HCT116 (cell line): ENCODE data around the gene NPEPL1. TPM values are rescaled to one million over a fixed set of nuclear protein-coding genes. Genes with fewer than 3 reads are reported as not detected.

Source experiments
- ATAC-seq: fragments of 200-7000 bp; cut with Tn5 transposase; 2 replicates; pipeline ENCODE4 v1.9.1; 2020; ENCODE audit warnings: mild to moderate bottlenecking, moderate library complexity
- BruUV-seq: library from RNA; stranded (reverse); fragments of 400-500 nt; replicated peaks from 2 replicates; lab custom pipeline; 2021; lab: Mats Ljungman, UMichigan
- CTCF ChIA-PET: fragments of 300-600 bp; sonication (Branson Sonifier 250); formaldehyde crosslinking; loops from one replicate; lab custom pipeline; 2021; ENCODE audit warnings: antibody characterized with exemption; lab: Charles Lee
- POLR2A ChIA-PET: fragments of 300-600, 350-600 bp; sonication (Branson Sonifier 250); formaldehyde crosslinking; loops from one replicate; lab custom pipeline; 2021; ENCODE audit warnings: antibody characterized with exemption; lab: Charles Lee
- RAD21 ChIA-PET, 2 experiments: fragments of 300-600 bp; sonication (Branson Sonifier 250); formaldehyde crosslinking; loops; one replicate each; lab custom pipeline; 2023; ENCODE audit warnings: low total read pairs in 2 of 2; ENCODE audit not compliant: uncharacterized antibody in 2 of 2, unreplicated experiment in 2 of 2, low non-redundant PET in 1 of 2; lab: Charles Lee
- DNase-seq: peaks from one replicate; pipeline ENCODE4 v3.0.0-alpha.2; 2010; ENCODE audit warnings: low read depth, low spot score
- H2AFZ ChIP-seq: fragments of 200-600 bp; shearing (Covaris generic), sonication (generic); 2 replicates; pipeline ENCODE4 v1.6.1; 2017; ENCODE audit warnings: low read depth, mixed run types, mixed read lengths, antibody characterized with exemption, low read length; ENCODE audit not compliant: poor library complexity, severe bottlenecking
- H3K27ac ChIP-seq: 2 replicates; pipeline ENCODE4 v1.5.1; 2012; ENCODE audit warnings: low read depth, low read length
- H3K27me3 ChIP-seq: fragments of 200-600 bp; sonication (generic); 2 replicates; pipeline ENCODE4 v1.6.1; 2016; ENCODE audit warnings: mixed run types, low read length, mixed read lengths; ENCODE audit not compliant: insufficient read depth
- H3K36me3 ChIP-seq, 2 experiments: fragments of 200-500 bp in 1 of 2; fragments of 200-600 bp in 1 of 2; sonication (Bioruptor generic) in 1 of 2; sonication (generic) in 1 of 2; 2 replicates each; pipeline versions ENCODE4 v1.5.1 to v1.6.1; 2014 to 2016; ENCODE audit warnings: low read length in 2 of 2, inconsistent platforms in 1 of 2, mixed read lengths in 1 of 2, mixed run types in 1 of 2; ENCODE audit not compliant: insufficient read depth in 2 of 2, control insufficient read depth in 1 of 2
- H3K4me1 ChIP-seq, 2 experiments: fragments of 200-600 bp in 1 of 2; sonication (generic) in 1 of 2; 2 replicates each; pipeline versions ENCODE4 v1.5.1 to v1.6.1; 2012 to 2017; ENCODE audit warnings: low read length in 2 of 2, inconsistent platforms in 1 of 2, mild to moderate bottlenecking in 1 of 2, mixed read lengths in 1 of 2, mixed run types in 1 of 2, moderate library complexity in 1 of 2; ENCODE audit not compliant: insufficient read depth in 2 of 2, control insufficient read depth in 1 of 2
- H3K4me2 ChIP-seq: fragments of 200-600 bp; sonication (generic); 2 replicates; pipeline ENCODE4 v1.6.1; 2017; ENCODE audit warnings: mixed run types, low read length, mixed read lengths
- H3K4me3 ChIP-seq, 2 experiments: fragments of 200-600 bp in 1 of 2; sonication (generic) in 1 of 2; replicated peaks in 1 of 2; 2 replicates each; pipeline ENCODE4 v1.5.1; 2011 to 2016; ENCODE audit warnings: low read length in 2 of 2, control low read depth in 1 of 2, low read depth in 1 of 2, mild to moderate bottlenecking in 1 of 2, mixed read lengths in 1 of 2, mixed run types in 1 of 2
- H3K79me2 ChIP-seq: fragments of 200-600 bp; sonication (generic); 2 replicates; pipeline ENCODE4 v1.6.1; 2017; ENCODE audit warnings: mild to moderate bottlenecking, mixed run types, low read length, moderate library complexity, mixed read lengths; ENCODE audit not compliant: insufficient read depth
- H3K9ac ChIP-seq: fragments of 200-600 bp; sonication (generic); 2 replicates; pipeline ENCODE4 v1.6.1; 2016; ENCODE audit warnings: low read length, mixed read lengths
- H3K9me2 ChIP-seq: fragments of 200-600 bp; sonication (generic), shearing (Covaris generic); 2 replicates; pipeline ENCODE4 v1.6.1; 2017; ENCODE audit warnings: mixed run types, mild to moderate bottlenecking, moderate library complexity; ENCODE audit not compliant: insufficient read depth
- H3K9me3 ChIP-seq, 2 experiments: fragments of 200-500 bp in 1 of 2; fragments of 200-600 bp in 1 of 2; sonication (Bioruptor generic) in 1 of 2; sonication (generic) in 1 of 2; 2 replicates each; pipeline ENCODE4 v1.6.1; 2014 to 2017; ENCODE audit warnings: low read length in 2 of 2, mixed read lengths in 2 of 2, inconsistent platforms in 1 of 2, low read depth in 1 of 2, mild to moderate bottlenecking in 1 of 2, mixed run types in 1 of 2, moderate library complexity in 1 of 2; ENCODE audit not compliant: control insufficient read depth in 1 of 2, insufficient read depth in 1 of 2
- H4K20me1 ChIP-seq: fragments of 200-600 bp; sonication (generic), shearing (Covaris generic); 2 replicates; pipeline ENCODE4 v1.6.1; 2017; ENCODE audit warnings: mixed run types, mild to moderate bottlenecking, moderate library complexity; ENCODE audit not compliant: insufficient read depth
- ATF3 ChIP-seq: IDR thresholded peaks from 2 replicates; pipeline ENCODE4 v1.6.1; 2012
- CBX3 ChIP-seq: IDR thresholded peaks from 2 replicates; pipeline ENCODE4 v1.6.1; 2012; ENCODE audit warnings: low read depth
- CEBPB ChIP-seq: IDR thresholded peaks from 2 replicates; pipeline ENCODE4 v1.6.1; 2012; ENCODE audit warnings: low read depth
- CTCF ChIP-seq, 3 experiments: fragments of 200-600 bp in 1 of 3; sonication (generic) in 1 of 3; IDR thresholded peaks in 2 of 3; conservative IDR thresholded peaks in 1 of 3; 2 replicates each; pipeline ENCODE4 v1.5.1; 2012 to 2017; ENCODE audit warnings: low read depth in 2 of 3, low read length in 2 of 3, antibody characterized with exemption in 1 of 3, borderline replicate concordance in 1 of 3, control low read depth in 1 of 3, mild to moderate bottlenecking in 1 of 3, mixed read lengths in 1 of 3, mixed run types in 1 of 3, moderate library complexity in 1 of 3; ENCODE audit not compliant: insufficient read depth in 1 of 3
- EGR1 ChIP-seq: IDR thresholded peaks from 2 replicates; pipeline ENCODE4 v1.6.1; 2012; ENCODE audit warnings: low read depth
- ELF1 ChIP-seq: IDR thresholded peaks from 2 replicates; pipeline ENCODE4 v1.6.1; 2012; ENCODE audit warnings: low read depth, borderline replicate concordance
- FOSL1 ChIP-seq: IDR thresholded peaks from 2 replicates; pipeline ENCODE4 v1.6.1; 2012; ENCODE audit warnings: low read depth
- MAX ChIP-seq: IDR thresholded peaks from 2 replicates; pipeline ENCODE4 v1.6.1; 2012
- POLR2A ChIP-seq: IDR thresholded peaks from 2 replicates; pipeline ENCODE4 v1.7.0; 2011; ENCODE audit warnings: borderline replicate concordance; ENCODE audit not compliant: insufficient read depth, insufficient read length; ENCODE audit errors: extremely low read depth
- POLR2AphosphoS5 ChIP-seq: IDR thresholded peaks from 2 replicates; pipeline ENCODE4 v1.6.1; 2011; ENCODE audit warnings: mild to moderate bottlenecking, low read depth, low read length, moderate library complexity
- RAD21 ChIP-seq: IDR thresholded peaks from 2 replicates; pipeline ENCODE4 v1.6.1; 2012; ENCODE audit warnings: low read depth, mild to moderate bottlenecking
- REST ChIP-seq: IDR thresholded peaks from 2 replicates; pipeline ENCODE4 v1.6.1; 2012; ENCODE audit warnings: low read depth
- SIN3A ChIP-seq: IDR thresholded peaks from 2 replicates; pipeline ENCODE4 v1.6.1; 2012; ENCODE audit warnings: low read depth
- SP1 ChIP-seq: IDR thresholded peaks from 2 replicates; pipeline ENCODE4 v1.6.1; 2012; ENCODE audit warnings: low read depth
- SRF ChIP-seq: IDR thresholded peaks from 2 replicates; pipeline ENCODE4 v1.6.1; 2012; ENCODE audit warnings: low read depth
- TCF7L2 ChIP-seq: IDR thresholded peaks from 2 replicates; pipeline ENCODE4 v1.7.0; 2011; ENCODE audit warnings: borderline replicate concordance, inconsistent platforms; ENCODE audit not compliant: insufficient read depth, insufficient read length; ENCODE audit errors: extremely low read depth
- YY1 ChIP-seq: IDR thresholded peaks from 2 replicates; pipeline ENCODE4 v1.6.1; 2011; ENCODE audit warnings: low read length, low read depth, moderate library complexity, mild to moderate bottlenecking; ENCODE audit not compliant: insufficient replicate concordance; ENCODE audit errors: extremely low read depth
- ZBTB33 ChIP-seq: IDR thresholded peaks from 2 replicates; pipeline ENCODE4 v1.6.1; 2011; ENCODE audit warnings: mild to moderate bottlenecking, low read length, moderate library complexity; ENCODE audit not compliant: insufficient replicate concordance; ENCODE audit errors: extremely low read depth
- ZNF274 ChIP-seq: fragments of 200-500 bp; sonication (Bioruptor generic); IDR thresholded peaks from 2 replicates; pipeline ENCODE4 v1.6.1; 2014; ENCODE audit warnings: mild to moderate bottlenecking, low read depth, low read length, inconsistent platforms
- intact Hi-C: fragments of 100-400 bp; cut with micrococcal nuclease; formaldehyde crosslinking; loops from 2 replicates; pipeline ENCODE4 v1.10.0; 2022
- total RNA-seq: library from RNA; stranded (reverse); gene quantifications from one replicate; pipeline ENCODE4 v1.2.1, GENCODE V29; 2021; ENCODE audit not compliant: unreplicated experiment

Gene NPEPL1
- total RNA-seq, 1 experiment from 2014 or later = 16.6 TPM

- DNase-seq = no peak
- H3K9me2 ChIP-seq = no peaks in the 10 kb centered on the region
- intact Hi-C loops = no loop called here
- no peak overlapping the region for H2AFZ ChIP-seq
- H3K4me3 ChIP-seq = no peak overlapping the region
- no TSS peak for BruUV-seq
- ChIA-PET RAD21 (no interaction called here), CTCF (no interaction called here), POLR2A (no interaction called here)
- no peak for ATAC-seq
- no peak overlapping the region for H3K4me2 ChIP-seq
- no peaks in the 10 kb centered on the region for H3K9me3 ChIP-seq
- H3K9ac ChIP-seq = no peak overlapping the region
- no peaks in the 10 kb centered on the region for H3K4me1 ChIP-seq
- no peak overlapping the region for H3K27ac ChIP-seq
- no peaks in the 10 kb centered on the region for H4K20me1 ChIP-seq
- no peaks in the 10 kb centered on the region for H3K36me3 ChIP-seq
- peaks cover 15% of the 10 kb centered on the region; the same call in 1 of the 2 replicates for H3K27me3 ChIP-seq
- no peaks in the 10 kb centered on the region for H3K79me2 ChIP-seq
- TF ChIP-seq EGR1 (no peak), SP1 (no peak), ZNF274 (no peak), CTCF (IDR thresholded peaks at IDR 0.05 in 2 of 3, conservative IDR thresholded peaks at IDR 0.05 in 1 of 3; ENCODE audit: borderline replicate concordance in 1 of 3, insufficient read depth in 1 of 3, low read depth in 2 of 3, low read length in 2 of 3) (no peak), ZBTB33 (no peak), CEBPB (no peak), MAX (no peak), YY1 (no peak), SRF (no peak), POLR2AphosphoS5 (no peak), RAD21 (no peak), ELF1 (no peak), FOSL1 (no peak), SIN3A (no peak), ATF3 (no peak), CBX3 (no peak), POLR2A (no peak), TCF7L2 (no peak), REST (no peak)
Observed at GRCh38 chr20:58721951-58722778, 29.6 kb downstream of the NPEPL1 start.
